HPDE6-E6E7 (cell line): ENCODE measurements around the gene SPATA13.
"Not testable (repeated sequence)": the region's sequence is repeated elsewhere in the genome, so short reads cannot be mapped to it uniquely, and the experiment has no call there.

Source experiments
- DNase-seq: peaks from one replicate; pipeline ENCODE4 v3.0.0; 2011; ENCODE audit warnings: missing footprints; ENCODE audit errors: extremely low spot score

SPATA13 gene

DNA sequence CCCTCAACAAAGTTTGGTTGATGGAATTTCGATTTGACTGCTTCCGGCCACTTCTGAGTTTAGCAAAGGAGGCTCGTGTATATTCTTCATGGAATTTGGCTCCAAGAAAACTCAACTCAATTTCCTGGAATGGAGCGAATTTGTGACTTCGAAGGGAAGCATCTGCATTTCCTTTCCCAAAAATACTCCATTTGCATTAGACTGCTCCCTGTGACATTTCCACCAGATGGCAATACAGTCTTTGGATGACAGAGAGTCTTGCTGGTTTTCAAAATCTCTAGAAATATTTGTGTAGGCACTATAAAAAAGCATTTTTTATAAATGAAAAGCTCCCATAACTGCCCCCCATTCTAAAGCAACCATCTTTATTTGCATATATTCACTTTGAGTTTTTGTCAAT is 152.9 kb downstream of the SPATA13 start:
- DNase-seq, result no peak

DNA sequence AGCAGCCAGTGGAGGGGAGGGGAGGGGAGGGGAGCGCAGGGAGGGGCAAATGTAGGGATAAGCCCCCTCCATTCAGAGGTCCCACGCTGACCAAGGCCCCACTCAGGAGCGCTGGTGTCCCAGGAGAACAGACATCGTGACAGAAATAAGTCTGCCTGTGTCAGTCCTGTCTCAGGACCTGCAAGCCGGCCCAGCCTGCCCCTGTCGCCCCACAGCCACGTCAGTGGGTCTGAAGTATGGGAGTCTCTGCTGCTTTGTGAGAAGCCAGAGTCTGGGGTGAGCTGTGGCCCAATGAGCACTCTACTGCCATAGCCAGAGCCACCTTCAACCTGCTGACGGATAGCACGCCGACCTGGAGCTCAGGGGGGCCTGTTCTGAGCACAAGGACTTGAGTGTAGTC is 157.3 kb downstream of the SPATA13 start:
- DNase-seq, result not testable (repeated sequence)

DNA sequence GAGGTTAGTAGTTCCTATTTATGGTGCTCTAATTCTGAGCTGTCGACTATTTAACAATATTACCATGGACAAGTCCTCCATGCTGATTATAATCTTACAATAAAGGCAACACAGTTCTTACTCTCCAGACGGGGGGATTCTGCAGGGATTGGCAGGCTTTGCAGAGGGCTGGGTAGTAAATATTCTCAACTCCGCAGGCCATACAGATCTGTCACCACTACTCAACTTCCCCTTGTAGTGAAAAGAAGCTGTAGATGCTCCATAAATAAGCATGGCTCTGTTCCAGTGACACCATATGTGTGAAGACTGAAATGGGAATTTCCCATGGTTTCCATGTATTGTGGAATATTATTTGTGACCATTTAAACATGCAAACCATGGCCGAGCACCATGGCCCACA is 158.4 kb downstream of the SPATA13 start:
- not testable (repeated sequence) for DNase-seq

DNA sequence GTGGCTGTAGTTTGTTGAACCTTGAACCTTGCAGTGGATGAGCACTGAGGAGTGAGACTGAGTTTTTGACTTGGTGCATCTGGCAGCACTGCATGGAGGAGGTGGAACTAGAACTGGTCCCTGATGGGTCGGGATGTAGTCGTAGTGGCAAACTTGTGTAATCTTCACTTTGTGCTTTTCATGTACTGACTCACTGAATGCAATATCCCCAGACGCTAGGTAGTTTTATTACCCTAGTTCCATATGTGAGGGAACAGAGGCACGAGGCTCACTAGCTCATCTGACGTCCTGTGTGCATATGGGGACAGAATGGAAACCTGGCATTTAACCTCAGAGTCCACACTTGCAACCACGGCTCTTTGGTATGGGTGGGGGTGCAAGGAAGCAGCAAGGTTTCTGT is 159.1 kb downstream of the SPATA13 start:
- DNase-seq, result not testable (repeated sequence)

DNA sequence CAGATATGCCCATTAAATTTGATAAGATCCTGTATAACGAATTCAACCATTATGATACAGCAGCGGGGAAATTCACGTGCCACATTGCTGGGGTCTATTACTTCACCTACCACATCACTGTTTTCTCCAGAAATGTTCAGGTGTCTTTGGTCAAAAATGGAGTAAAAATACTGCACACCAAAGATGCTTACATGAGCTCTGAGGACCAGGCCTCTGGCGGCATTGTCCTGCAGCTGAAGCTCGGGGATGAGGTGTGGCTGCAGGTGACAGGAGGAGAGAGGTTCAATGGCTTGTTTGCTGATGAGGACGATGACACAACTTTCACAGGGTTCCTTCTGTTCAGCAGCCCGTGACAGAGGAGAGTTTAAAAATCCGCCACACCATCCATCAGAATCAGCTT is 160.9 kb downstream of the SPATA13 start:
- not testable (repeated sequence) for DNase-seq

DNA sequence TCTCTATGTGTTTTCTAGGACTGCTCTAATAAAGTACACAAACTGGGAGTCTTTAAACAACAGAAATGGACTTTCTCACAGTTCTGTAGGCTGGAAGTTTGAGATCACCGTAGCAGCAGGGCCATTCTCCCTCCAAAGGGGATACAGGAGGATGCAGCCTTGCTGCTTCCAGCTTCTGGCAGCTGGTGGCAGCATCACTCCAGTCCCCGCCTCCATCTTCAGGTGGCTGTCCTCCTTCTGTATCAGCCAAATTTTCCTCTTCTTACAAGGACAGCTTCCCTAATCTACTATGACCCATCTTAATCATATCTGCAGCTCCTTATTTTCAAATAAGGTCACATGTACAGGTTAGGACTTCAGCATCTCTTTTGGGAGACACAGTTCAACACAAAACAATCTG is 161.9 kb downstream of the SPATA13 start:
- not testable (repeated sequence) for DNase-seq

DNA sequence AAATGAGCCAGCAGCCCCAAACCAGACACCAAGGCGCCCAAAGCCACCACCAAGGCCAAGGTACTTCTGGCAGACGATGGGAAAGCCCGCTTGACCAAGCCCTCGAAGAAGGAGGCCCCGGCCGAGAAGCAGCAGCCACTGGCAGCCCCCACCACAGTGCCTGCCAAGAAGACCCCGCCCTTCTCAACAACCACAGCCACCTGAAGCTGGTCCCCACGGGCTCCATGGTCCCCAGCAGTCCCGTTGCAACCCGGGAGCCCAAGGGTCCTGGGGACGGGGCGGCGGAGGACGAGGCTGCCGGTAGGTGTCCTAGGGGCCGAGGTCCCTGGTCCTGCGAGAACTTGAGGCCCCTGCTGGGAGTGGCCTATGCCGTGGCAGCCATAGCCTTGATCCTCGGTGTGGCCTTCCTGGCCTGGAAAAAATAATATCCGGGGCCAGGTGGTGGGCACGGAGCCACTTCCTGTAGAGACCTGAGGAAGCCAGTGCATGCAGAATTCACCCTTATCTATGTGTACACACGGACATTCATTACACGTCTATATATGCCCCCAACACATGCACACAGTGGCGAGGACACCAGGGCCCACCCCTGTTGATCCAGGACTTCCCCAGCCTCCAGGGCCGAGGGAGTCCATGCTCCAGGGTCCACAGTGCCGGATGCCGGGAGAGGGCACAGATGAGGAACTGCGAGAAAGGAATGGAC is 162.7 kb downstream of the SPATA13 start:
- no peak for DNase-seq

DNA sequence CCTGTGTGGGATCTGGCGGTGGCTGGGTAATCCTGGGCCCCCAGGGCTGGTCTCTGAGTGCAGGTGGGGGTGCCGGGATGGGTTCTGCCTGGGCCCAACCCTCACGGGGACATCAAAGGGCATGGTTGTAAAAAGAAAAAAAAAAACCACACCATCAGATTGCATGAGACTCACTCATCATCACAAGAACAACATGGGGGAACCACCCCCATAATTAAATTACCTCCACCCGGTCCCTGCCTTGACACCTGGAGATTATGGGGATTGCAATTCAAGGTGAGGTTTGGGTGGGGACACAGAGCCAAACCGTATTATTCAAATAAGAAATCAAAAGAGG is 163.2 kb downstream of the SPATA13 start:
- DNase-seq, result no peak

DNA sequence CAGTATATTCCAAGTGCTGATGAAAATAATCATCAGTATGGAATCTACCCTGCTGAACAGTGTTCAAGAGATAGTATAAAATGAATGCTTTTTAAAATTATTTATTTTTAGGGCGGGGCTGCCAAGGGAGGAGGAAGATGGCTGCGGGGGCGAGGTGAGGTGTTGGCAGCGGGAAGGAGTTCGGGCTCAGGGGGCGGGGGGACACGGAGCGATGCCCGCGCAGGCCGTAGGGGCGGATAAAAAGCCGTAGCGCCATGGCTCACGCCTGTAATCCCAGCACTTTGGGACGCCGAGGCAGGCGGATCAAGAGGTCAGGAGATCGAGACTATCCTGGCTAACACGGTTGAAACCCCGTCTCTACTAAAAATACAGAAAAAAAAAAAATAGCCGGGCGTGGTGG is 167.1 kb downstream of the SPATA13 start:
- not testable (repeated sequence) for DNase-seq

DNA sequence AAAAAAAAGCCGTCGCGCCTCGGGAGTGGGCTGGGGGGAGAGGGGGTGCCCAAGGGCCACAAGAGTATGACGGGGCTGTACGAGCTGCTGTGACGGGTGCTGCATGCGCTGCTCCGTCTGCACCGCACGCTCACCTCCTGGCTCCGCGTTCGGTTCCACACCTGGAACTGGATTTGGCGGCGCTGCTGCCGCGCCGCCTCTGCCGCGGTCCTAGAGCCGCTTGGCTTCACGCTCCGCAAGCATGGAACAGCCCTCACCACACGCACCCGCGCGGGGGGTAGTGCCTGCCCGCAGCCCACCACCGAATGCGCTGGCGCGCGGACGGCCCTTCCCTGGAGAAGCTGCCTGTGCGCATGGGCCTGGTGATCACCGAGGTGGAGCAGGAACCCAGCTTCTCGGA is 167.6 kb downstream of the SPATA13 start:
- DNase-seq, result no peak

DNA sequence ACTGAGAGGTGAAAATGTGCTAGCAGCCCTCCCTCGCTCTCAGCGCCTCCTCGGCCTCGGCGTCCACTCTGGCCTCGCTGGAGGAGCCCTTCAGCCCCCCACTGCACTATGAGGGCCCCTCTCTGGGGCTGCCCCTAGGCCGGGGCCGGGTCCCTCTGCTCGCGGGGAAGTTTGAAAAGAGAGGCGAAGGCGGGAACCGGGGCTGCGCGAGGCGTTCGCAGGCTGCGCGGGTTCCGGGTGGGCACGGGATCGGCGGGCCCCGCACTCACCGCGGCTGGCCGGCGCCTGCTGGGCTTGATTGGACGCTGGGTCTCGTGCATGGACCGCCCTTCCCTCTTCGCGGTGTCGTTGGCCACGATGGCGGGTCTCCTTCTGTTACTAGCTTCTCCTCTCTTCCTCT is 178.2 kb downstream of the SPATA13 start:
- DNase-seq, result no peak

DNA sequence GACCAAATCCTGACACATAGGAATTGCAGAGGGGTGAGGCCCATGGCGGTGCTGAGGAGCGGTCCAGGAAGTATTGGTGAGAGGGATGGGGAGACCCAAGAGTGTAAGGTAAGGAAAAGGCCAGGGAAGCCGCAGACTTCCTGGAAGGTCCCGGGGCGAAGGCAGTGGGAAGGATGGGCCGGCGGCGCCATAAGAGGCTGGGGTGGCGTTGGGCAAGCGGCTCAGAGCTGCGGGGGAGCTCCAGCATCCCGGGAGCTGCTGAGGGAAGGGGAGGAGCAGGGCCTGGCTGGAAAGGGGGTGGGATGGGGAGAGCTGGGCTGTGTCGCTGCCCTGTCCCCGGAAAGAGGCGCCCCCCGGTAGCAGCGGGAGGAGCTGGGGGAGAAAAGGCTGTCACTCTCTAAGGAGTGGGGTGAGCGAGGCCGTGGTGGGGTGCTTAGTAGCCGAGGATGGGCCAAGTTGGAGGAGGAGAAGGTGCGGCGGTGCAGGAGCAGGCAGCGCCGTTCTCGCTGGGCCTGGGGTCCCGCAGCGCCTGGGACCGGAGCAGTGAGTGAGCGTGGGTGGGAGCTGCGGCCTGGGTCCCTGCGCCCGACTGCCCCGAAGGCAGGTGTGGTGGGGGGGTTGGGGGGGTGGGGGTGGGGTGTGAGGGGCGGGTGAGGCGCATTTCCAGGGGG is 179.6 kb downstream of the SPATA13 start:
- DNase-seq, result no peak

DNA sequence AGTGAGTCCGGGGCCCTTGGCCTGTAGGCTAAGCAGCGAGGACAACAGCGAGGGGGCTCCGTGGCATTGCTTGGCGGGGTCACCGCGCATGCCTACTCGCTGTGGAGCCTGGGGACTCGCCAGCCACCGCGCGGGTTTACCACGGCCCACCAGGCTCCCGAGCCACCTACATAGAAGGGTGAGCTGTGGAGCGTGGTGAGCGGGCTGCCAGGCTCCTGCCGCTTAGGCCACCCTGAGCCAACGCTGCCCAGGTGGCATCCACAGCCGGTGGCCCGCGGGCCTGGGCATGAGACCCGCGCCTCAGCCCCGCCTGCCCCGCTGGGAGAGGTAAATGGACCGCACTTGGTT is 180.1 kb downstream of the SPATA13 start:
- no peak for DNase-seq

DNA sequence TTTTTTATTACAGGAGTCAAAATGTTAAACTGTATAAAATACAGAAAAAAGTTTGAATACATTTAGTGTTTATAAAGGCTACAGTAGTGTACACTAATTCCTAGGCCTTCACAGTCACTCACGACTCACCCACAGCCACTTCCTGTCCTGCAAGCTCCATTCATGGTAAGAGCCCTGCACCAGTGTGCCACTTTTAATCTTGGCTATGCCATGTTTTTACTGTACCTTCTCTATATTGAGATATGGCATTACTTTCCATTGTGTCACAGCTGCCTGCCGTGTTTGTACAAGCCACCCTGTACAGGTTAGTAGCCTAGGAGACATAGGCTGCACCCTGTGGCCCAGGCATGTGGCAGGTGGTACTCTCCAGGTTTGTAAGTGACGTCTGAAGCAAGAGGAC is 180.9 kb downstream of the SPATA13 start:
- no peak for DNase-seq

DNA sequence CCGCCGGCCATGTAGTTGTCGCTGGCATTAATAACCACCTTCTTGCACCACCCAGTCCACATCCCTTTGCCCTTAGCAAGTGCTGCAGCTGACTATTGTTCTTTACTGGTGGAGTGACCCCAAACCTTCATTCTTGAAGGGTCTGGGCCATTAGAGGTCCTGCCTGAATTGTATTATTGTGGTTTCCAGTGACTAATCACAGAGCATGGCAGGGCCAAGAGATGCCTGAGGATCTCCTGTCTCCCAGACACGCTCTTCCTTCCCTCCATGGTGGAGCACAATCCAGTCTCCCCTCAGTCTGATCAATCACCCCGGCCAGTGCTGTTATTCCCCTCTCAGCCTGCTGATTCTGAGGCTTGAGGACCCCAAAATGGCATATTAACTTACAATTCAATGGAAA is 187.9 kb downstream of the SPATA13 start:
- DNase-seq, result no peak

DNA sequence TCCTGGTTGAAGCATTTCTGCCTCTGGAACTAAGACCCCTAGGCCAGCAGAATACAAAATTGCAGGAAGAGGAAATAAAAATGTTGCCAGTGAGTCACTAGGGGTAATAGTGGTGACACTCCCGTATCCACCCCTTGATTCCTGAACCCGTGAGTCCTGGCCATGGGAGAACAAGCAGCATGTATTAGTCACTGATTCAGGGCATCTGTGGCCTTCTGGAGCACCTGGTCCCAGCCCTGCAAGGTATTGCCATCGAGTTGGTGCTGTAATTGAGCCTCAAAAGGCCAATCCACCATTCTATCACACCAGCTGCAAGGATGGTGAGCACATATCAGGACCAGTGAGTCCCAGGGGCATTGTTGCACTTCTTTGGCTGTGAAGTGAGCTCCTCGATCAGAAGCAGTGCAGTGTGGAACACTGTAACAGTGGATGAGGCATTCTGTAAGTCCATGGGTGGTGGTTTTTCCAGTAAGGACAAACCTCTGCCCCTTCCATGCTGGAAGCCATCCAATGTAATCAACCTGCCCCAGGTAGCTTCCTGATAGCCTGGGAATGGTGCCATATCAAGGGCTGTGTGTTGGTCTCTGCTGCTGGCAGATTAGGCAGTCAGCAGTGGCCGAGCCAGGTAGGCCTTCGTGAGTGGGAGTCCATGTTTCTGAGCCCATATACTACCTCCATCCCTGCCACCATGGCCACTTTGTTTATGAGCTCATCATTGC is 188.4 kb downstream of the SPATA13 start:
- DNase-seq, result peak; percentile 19

DNA sequence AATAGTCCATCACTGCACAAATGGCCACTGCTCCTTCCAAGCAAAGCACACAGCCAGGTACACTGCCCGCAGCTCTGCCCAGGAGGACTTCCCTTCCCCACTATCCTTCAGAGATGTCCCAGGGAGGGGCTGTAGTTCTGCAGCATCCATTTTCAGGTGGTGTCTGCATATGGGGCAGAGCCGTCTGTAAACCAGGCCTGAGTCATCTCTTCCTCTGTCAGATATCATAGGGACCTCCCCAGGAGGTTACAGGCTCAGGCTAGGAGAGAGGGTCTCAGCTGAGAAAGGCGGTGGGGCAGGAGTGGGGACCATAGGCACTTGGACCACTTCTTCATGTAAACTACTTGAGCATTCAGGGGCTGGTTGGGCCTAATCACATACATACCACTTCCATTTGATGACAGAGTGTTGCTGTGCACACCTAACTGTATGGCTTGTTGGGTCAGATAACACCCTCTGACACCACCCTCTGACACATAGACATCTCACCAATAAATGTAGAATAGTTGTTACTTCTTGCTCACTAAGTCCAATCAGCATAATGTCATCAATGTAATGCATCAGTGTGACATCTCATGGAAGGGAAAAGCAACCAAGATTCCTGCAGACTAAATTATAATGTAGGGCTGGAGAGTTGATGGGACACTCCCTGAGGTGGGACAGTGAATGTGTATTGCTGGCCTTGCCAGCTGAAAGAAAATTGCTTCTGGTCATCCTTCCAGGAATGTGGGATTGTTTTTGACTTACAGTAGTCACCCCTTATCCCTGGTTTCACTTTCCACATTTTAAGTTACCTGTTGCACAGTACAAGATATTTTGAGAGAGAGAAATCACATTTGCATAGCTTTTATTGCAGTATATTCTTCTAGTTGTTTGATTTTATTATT is 189.5 kb downstream of the SPATA13 start:
- DNase-seq, result not testable (repeated sequence)

DNA sequence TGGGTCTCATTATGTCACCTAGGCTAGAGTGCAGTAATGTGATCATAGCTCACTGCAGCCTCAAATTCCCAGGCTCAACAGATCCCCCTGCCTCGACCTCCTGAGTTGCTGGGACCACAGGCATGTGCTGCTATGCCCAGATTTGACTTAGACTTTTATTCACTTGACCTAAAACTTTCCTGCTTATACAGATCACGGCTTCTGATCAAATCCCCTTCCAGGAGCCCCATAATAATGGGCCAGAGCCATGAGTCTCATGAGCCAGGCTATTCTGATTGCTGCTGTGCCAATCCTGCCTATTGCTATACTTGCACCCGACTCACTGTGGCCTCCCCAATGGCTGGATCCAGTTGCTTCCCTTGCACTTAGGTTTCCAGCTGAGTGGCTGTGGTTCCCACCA is 190.9 kb downstream of the SPATA13 start:
- no peak for DNase-seq

DNA sequence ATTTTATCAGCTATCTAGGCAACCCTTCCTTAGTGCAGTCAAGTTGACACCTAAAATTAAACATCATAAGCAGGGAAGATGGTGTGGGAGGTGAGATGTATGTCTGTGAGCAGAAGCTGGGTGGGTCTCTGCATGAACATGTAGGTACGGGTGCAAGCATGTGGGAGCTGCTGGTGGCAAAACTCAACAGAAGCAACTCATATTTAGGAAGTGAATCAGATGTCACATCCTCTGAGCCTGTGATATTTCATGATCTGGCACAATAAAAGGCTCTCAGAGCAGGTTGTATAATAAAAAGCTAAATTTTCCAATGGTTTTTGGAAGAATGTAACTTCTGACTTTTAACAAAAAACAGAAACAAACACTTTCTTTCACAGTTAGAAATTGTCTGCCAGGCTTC is 193.2 kb downstream of the SPATA13 start:
- DNase-seq, result no peak

DNA sequence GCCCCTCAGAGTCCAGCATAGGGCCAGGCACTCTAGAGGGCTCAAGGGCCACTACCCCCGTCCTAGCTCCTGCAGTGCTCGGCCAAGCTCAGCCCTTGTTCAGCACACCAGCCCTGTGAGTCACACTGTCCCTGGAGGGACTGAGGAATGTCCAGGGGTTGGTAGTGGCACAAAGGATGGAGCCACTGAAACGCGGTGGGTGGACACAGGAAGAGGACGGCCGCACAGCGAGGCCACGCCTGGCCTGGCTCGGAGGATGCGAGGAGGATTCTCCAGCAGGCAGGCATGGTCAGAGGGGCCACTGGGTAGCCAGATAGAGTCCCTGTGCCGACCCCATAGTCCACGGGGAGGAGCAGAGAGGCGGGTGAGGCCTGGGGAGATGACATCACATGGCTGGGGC is 194.6 kb downstream of the SPATA13 start:
- DNase-seq, result no peak

DNA sequence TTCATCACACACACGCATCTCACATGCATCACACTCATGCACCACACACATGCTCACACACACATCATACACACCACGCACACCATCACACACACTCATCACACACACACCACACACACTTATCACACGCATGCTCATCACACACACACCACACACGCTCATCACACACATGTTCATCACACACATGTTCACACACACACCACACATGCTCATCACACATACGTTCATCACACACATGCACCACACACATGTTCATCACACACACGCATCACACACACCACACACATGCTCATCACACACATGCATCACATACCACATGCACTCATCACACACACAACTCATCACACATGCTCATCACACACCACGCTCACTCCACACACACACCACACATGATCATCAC is 195.8 kb downstream of the SPATA13 start:
- DNase-seq, result no peak
